ENCODE data around the gene PIP5K1A. TPM values are rescaled to one million over a fixed set of nuclear protein-coding genes. Genes with fewer than 3 reads are reported as not detected.

Gene PIP5K1A
- total RNA-seq, 2 experiments from 2014 or later: 41.7 to 44.7 TPM

- no peak for DNase-seq
- CTCF ChIA-PET: no interaction called here
- Histone ChIP-seq H3K9me3 (ENCODE audit: control insufficient read depth in 1 of 2, insufficient read depth in 1 of 2, low read length in 2 of 2) (no peaks in the 10 kb centered on the region), H3K27ac (ENCODE audit: low read depth in 1 of 2, low read length in 2 of 2) (no peak overlapping the region), H3K4me1 (ENCODE audit: insufficient read depth, low read length) (no peaks in the 10 kb centered on the region), H3K36me3 (ENCODE audit: insufficient read depth, low read length) (peaks cover 59% of the 10 kb centered on the region), H3K27me3 (ENCODE audit: control insufficient read depth in 1 of 2, insufficient read depth in 2 of 2, low read length in 2 of 2) (no peaks in the 10 kb centered on the region), H3K4me3 (ENCODE audit: low read length) (no peak overlapping the region)
- no peak for ATAC-seq (ENCODE audit: poor library complexity)
- Mint-ChIP-seq H3K27ac (no peak overlapping the region), H3K9me3 (no peaks in the 10 kb centered on the region), H3K4me3 (no peak overlapping the region), H3K36me3 (ENCODE audit: low read depth) (peaks cover 76% of the 10 kb centered on the region), H3K27me3 (no peaks in the 10 kb centered on the region), H3K4me1 (ENCODE audit: low read depth) (no peaks in the 10 kb centered on the region)
- TF ChIP-seq CTCF (IDR thresholded peaks at IDR 0.05): no peak
- intact Hi-C loops (cut with DNase I, micrococcal nuclease): no loop called here
- POLR2A ChIA-PET: no interaction called here
These were observed 67.3 kb downstream of the PIP5K1A start for GRCh38 chr1:151265446-151266236.

GRCh38 chr1:151266315-151266714 is 68.0 kb downstream of the PIP5K1A start:
- no peaks in the 10 kb centered on the region for H3K4me1 ChIP-seq (ENCODE audit: insufficient read depth, low read length)

GRCh38 chr1:151266821-151267220 is 68.5 kb downstream of the PIP5K1A start:
- no peak overlapping the region for H3K4me3 ChIP-seq (ENCODE audit: low read length)
- intact Hi-C loops (cut with DNase I, micrococcal nuclease): no loop called here
- H3K9me3 ChIP-seq (ENCODE audit: control insufficient read depth in 1 of 2, insufficient read depth in 1 of 2, low read length in 2 of 2): no peaks in the 10 kb centered on the region
- Mint-ChIP-seq H3K4me1 (ENCODE audit: low read depth) (no peaks in the 10 kb centered on the region), H3K36me3 (ENCODE audit: low read depth) (peaks cover 79% of the 10 kb centered on the region), H3K4me3 (no peak overlapping the region), H3K9me3 (no peaks in the 10 kb centered on the region), H3K27me3 (no peaks in the 10 kb centered on the region), H3K27ac (no peak overlapping the region)
- H3K4me1 ChIP-seq (ENCODE audit: insufficient read depth, low read length): no peaks in the 10 kb centered on the region
- H3K27me3 ChIP-seq (ENCODE audit: control insufficient read depth in 1 of 2, insufficient read depth in 2 of 2, low read length in 2 of 2): no peaks in the 10 kb centered on the region
- DNase-seq (no peak), ATAC-seq (ENCODE audit: poor library complexity) (no peak)
- no peak for TF ChIP-seq CTCF (IDR thresholded peaks at IDR 0.05)
- ChIA-PET CTCF (no interaction called here), POLR2A (no interaction called here)
- H3K27ac ChIP-seq (ENCODE audit: low read depth in 1 of 2, low read length in 2 of 2): no peak overlapping the region
- H3K36me3 ChIP-seq (ENCODE audit: insufficient read depth, low read length): peaks cover 59% of the 10 kb centered on the region

More at GRCh38 chr1:151266315-151266714, 68.0 kb downstream of the PIP5K1A start:
- no peaks in the 10 kb centered on the region for H3K27me3 ChIP-seq (ENCODE audit: control insufficient read depth in 1 of 2, insufficient read depth in 2 of 2, low read length in 2 of 2)
- H3K9me3 Mint-ChIP-seq: no peaks in the 10 kb centered on the region
- no peaks in the 10 kb centered on the region for H3K9me3 ChIP-seq (ENCODE audit: control insufficient read depth in 1 of 2, insufficient read depth in 1 of 2, low read length in 2 of 2)
- CTCF ChIA-PET: no interaction called here
- DNase-seq: no peak
- H3K36me3 ChIP-seq (ENCODE audit: insufficient read depth, low read length): peaks cover 59% of the 10 kb centered on the region
- peaks cover 79% of the 10 kb centered on the region for H3K36me3 Mint-ChIP-seq (ENCODE audit: low read depth)
- no peak overlapping the region for H3K4me3 Mint-ChIP-seq
- no peak overlapping the region for H3K4me3 ChIP-seq (ENCODE audit: low read length)
- intact Hi-C loops (cut with DNase I, micrococcal nuclease): no loop called here
- no peak overlapping the region for H3K27ac Mint-ChIP-seq
- no peaks in the 10 kb centered on the region for H3K4me1 Mint-ChIP-seq (ENCODE audit: low read depth)
- no peak for TF ChIP-seq CTCF (IDR thresholded peaks at IDR 0.05)
- no peaks in the 10 kb centered on the region for H3K27me3 Mint-ChIP-seq
- POLR2A ChIA-PET: no interaction called here
- ATAC-seq (ENCODE audit: poor library complexity): no peak
- H3K27ac ChIP-seq (ENCODE audit: low read depth in 1 of 2, low read length in 2 of 2): no peak overlapping the region

Measured in CD4-positive, alpha-beta T cell (primary cell).